K562 (cell line): ENCODE measurements around the gene GAL3ST3. TPM values are rescaled to one million over a fixed set of nuclear protein-coding genes. Genes with fewer than 3 reads are reported as not detected.

ENCODE experiments used
- CBFB ChIP-seq: sonication (generic); formaldehyde crosslinking; IDR thresholded peaks from 2 replicates; pipeline ENCODE4 v1.4.0; 2020; ENCODE audit warnings: mild to moderate bottlenecking, missing genetic modification reagents
- CEBPG ChIP-seq, 3 experiments: fragments of 200-800 bp in 1 of 3; sonication (Bioruptor generic) in 1 of 3; sonication (generic) in 1 of 3; formaldehyde crosslinking in 1 of 3; IDR thresholded peaks in 2 of 3; conservative IDR thresholded peaks in 1 of 3; 2 replicates each; pipeline versions ENCODE4 v1.6.1 to v1.8.0; 2016 to 2022; ENCODE audit warnings: missing compliant biosample characterization in 2 of 3, missing genetic modification characterization in 2 of 3, mild to moderate bottlenecking in 1 of 3, missing genetic modification reagents in 1 of 3
- CREM ChIP-seq: IDR thresholded peaks from 2 replicates; pipeline ENCODE4 v1.6.1; 2014; ENCODE audit warnings: antibody characterized with exemption, low read depth
- IRF1 ChIP-seq: sonication (generic); formaldehyde crosslinking; IDR thresholded peaks from 2 replicates; pipeline ENCODE4 v1.8.0; 2022; ENCODE audit warnings: missing genetic modification reagents, mild to moderate bottlenecking, borderline replicate concordance
- KDM5B ChIP-seq: fragments of 200-600 bp; sonication (generic); IDR thresholded peaks from 2 replicates; pipeline ENCODE4 v1.6.1; 2012; ENCODE audit warnings: low read depth, mild to moderate bottlenecking, moderate library complexity, low read length, control low read depth, inconsistent platforms; ENCODE audit not compliant: insufficient replicate concordance
- LCOR ChIP-seq: sonication (generic); formaldehyde crosslinking; IDR thresholded peaks from 2 replicates; pipeline ENCODE4 v1.8.0; 2022; ENCODE audit warnings: mild to moderate bottlenecking, missing genetic modification reagents
- MCM7 ChIP-seq, 2 experiments: fragments of 450-650 bp; IDR thresholded peaks; 2 replicates each; pipeline ENCODE4 v1.6.1; 2016 to 2018
- MYC ChIP-seq, 2 experiments: fragments of 250-450 bp in 1 of 2; sonication (Bioruptor Pico) in 1 of 2; IDR thresholded peaks; 2 replicates each; pipeline versions ENCODE4 v1.5.1 to v1.6.1; 2012 to 2021; ENCODE audit warnings: low read depth in 2 of 2, borderline replicate concordance in 1 of 2, improper control_type of control experiment in 1 of 2, low read length in 1 of 2, mild to moderate bottlenecking in 1 of 2, moderate library complexity in 1 of 2
- NFIC ChIP-seq: fragments of 450-650 bp; IDR thresholded peaks from 2 replicates; pipeline ENCODE4 v1.6.1; 2017; ENCODE audit warnings: mild to moderate bottlenecking, inconsistent platforms
- OTX1 ChIP-seq: fragments of 450-650 bp; formaldehyde crosslinking; IDR thresholded peaks from 2 replicates; pipeline ENCODE4 v1.4.0; 2022; ENCODE audit warnings: mild to moderate bottlenecking
- PBX2 ChIP-seq, 2 experiments: IDR thresholded peaks in 1 of 2; conservative IDR thresholded peaks in 1 of 2; 2 replicates each; pipeline ENCODE4 v1.6.1; 2016; ENCODE audit warnings: low read depth in 2 of 2, mild to moderate bottlenecking in 1 of 2, missing compliant biosample characterization in 1 of 2, missing genetic modification characterization in 1 of 2, moderate library complexity in 1 of 2
- PPARD ChIP-seq: fragments of 250-450 bp; sonication (Bioruptor Pico); IDR thresholded peaks from 2 replicates; pipeline ENCODE4 v1.8.0; 2022; ENCODE audit warnings: inconsistent platforms, mild to moderate bottlenecking, moderate library complexity
- RBM14 ChIP-seq: fragments of 200-400 bp; formaldehyde crosslinking; IDR thresholded peaks from 2 replicates; pipeline ENCODE4 v1.6.1; 2018; ENCODE audit warnings: low read depth, mild to moderate bottlenecking, low read length, moderate library complexity, borderline replicate concordance; ENCODE audit not compliant: insufficient read depth
- RHOXF2B ChIP-seq: fragments of 250-450 bp; sonication (Bioruptor Pico); conservative IDR thresholded peaks from 2 replicates; pipeline ENCODE4 v1.5.1; 2021
- RUNX1 ChIP-seq: sonication (generic); IDR thresholded peaks from 2 replicates; pipeline ENCODE4 v1.6.1; 2016; ENCODE audit warnings: antibody characterized with exemption, low read depth
- SMARCC2 ChIP-seq: fragments of 450-650 bp; IDR thresholded peaks from 2 replicates; pipeline ENCODE4 v1.6.1; 2017; ENCODE audit warnings: antibody characterized with exemption, moderate library complexity, mild to moderate bottlenecking, low read depth
- SP2 ChIP-seq: IDR thresholded peaks from 2 replicates; pipeline ENCODE4 v1.6.1; 2011; ENCODE audit warnings: mild to moderate bottlenecking, low read depth, low read length, moderate library complexity; ENCODE audit not compliant: poor library complexity, severe bottlenecking; ENCODE audit errors: extremely low read depth
- TEAD2 ChIP-seq: fragments of 450-650 bp; IDR thresholded peaks from 2 replicates; pipeline ENCODE4 v1.6.1; 2016; ENCODE audit warnings: missing genetic modification characterization, control low read depth, missing compliant biosample characterization
- ZNF224 ChIP-seq: sonication (generic); formaldehyde crosslinking; IDR thresholded peaks from 2 replicates; pipeline ENCODE4 v1.8.0; 2022; ENCODE audit warnings: mild to moderate bottlenecking, missing genetic modification reagents
- ZNF398 ChIP-seq: fragments of 250-450 bp; sonication (Bioruptor Pico); IDR thresholded peaks from 2 replicates; pipeline ENCODE4 v1.8.0; 2021; ENCODE audit warnings: moderate library complexity, mild to moderate bottlenecking, inconsistent platforms
- ZNF778 ChIP-seq: fragments of 450-650 bp; formaldehyde crosslinking; IDR thresholded peaks from 2 replicates; pipeline ENCODE4 v1.4.0; 2020; ENCODE audit warnings: mild to moderate bottlenecking, moderate library complexity
- polyA plus RNA-seq, 8 experiments: library from polyadenylated mRNA; depleted of rRNA in 4 of 8; stranded (reverse) in 5 of 8; unstranded in 3 of 8; fragments of >200 nt; fragmentation: Nextera tagmentation in 2 of 8; fragmentation: Illumina TruSeq in 1 of 8; extraction: Ambion mirVana in 2 of 8; extraction: Trizol in 1 of 8; gene quantifications; 2 replicates each; pipeline versions ENCODE4 v1.2.1 to v1.2.3, GENCODE V29; 2011 to 2014; ENCODE audit warnings: inconsistent platforms in 1 of 8, missing spikeins in 1 of 8
- total RNA-seq, 7 experiments: library from RNA; depleted of rRNA in 6 of 7; stranded (reverse); fragments of >200 nt in 6 of 7; fragmentation: Illumina TruSeq in 2 of 7; extraction: Trizol in 2 of 7; gene quantifications; 2 replicates each; pipeline versions ENCODE4 v1.2.1 to v1.2.3, GENCODE V29; 2011 to 2021; ENCODE audit warnings: low replicate concordance in 1 of 7

Gene GAL3ST3
- total and polyA plus RNA-seq, 9 of the 15 experiments (the other 6 are each of a cell fraction or from before 2014, with no cell fraction given) = not detected

DNA sequence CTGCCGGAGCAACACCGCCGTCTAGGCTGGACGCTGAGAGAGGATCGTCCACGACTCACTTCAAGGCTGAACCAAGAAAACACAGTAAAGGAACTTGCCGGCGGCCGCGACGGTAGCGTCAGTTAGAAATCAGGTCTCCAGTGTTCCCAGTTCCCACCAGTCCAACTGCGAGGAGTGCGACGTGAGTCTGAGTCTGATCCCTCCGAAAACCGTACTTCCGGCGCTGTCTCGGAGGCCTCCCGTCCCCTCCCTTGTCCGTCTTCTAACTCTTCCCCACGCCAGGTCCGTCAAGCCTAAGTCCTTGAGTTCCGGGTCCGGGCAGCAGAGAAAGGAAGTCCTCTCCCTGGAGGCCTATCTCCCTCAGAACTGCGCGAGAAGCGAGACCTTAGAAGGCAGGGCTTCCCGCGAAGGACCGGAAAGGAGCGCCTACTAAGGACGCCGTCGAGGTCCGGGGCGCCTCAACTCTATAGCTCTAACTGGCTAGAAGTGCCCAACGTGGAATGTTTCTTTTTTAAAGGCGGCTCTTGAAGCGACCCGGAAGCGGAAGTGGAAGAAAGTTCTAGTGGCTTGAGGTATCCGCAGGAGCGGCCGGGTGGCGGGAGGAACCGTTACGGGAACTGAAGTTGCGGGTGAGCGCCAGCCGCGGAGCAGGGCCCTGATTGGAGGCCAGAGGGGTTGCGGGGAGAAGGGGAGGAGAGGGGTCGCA is 46.9 kb downstream of the GAL3ST3 start, which contains the start of the genes BANF1 and EIF1AD (continued):
- TF ChIP-seq MYC (IDR thresholded peaks at IDR 0.05; ENCODE audit: low read depth, low read length) (peak; percentile 84), MYC (CRISPR knock-in tag; IDR thresholded peaks at IDR 0.05; ENCODE audit: borderline replicate concordance, low read depth) (peak; percentile 96; the same call in 1 of the 2 replicates), CEBPG (CRISPR knock-in tag; IDR thresholded peaks at IDR 0.05) (no peak), CEBPG (tag; conservative IDR thresholded peaks at IDR 0.05 in 1 of 2, IDR thresholded peaks at IDR 0.05 in 1 of 2) (no peak), PBX2 (CRISPR knock-in tag; IDR thresholded peaks at IDR 0.05; ENCODE audit: low read depth) (no peak), PBX2 (tag; conservative IDR thresholded peaks at IDR 0.05; ENCODE audit: low read depth) (peak; percentile 43; the same call in 1 of the 2 replicates), MCM7 (IDR thresholded peaks at IDR 0.05) (no peak), KDM5B (peak; percentile 91), SMARCC2 (0 out of 2 replicates have a peak, but pooled peaks have one; percentile 13), RUNX1 (peak; percentile 64; the same call in 1 of the 2 replicates), IRF1 (CRISPR knock-in tag) (no peak), ZNF778 (CRISPR knock-in tag) (no peak), CBFB (CRISPR knock-in tag) (peak; percentile 91), RHOXF2B (no peak), ZNF224 (CRISPR knock-in tag) (no peak), SP2 (no peak), NFIC (peak; percentile 76), ZNF398 (CRISPR knock-in tag) (no peak), CREM (peak; percentile 90), PPARD (CRISPR knock-in tag) (no peak), LCOR (CRISPR knock-in tag) (peak; percentile 72), OTX1 (CRISPR knock-in tag) (peak; percentile 84; the same call in 1 of the 2 replicates), RBM14 (no peak), TEAD2 (tag) (no peak)
